Posterior cingulate gyrus (tissue), 11 donors: ENCODE data around the gene C6orf15.
A peak's percentile ranks its signal among the peaks of the same experiment; 100 is the strongest.

Experiments used
- DNase-seq, 10 donors: peaks; one replicate each; pipeline versions ENCODE4 v3.0.0 to v3.0.0-alpha.2; 2020 to 2021; ENCODE audit warnings: mixed read lengths in 3 of 10
- intact Hi-C: fragments of 100-400 bp; cut with DNase I; formaldehyde crosslinking; loops from one replicate; pipeline ENCODE4 v1.15.1; 2023

Gene C6orf15

DNA sequence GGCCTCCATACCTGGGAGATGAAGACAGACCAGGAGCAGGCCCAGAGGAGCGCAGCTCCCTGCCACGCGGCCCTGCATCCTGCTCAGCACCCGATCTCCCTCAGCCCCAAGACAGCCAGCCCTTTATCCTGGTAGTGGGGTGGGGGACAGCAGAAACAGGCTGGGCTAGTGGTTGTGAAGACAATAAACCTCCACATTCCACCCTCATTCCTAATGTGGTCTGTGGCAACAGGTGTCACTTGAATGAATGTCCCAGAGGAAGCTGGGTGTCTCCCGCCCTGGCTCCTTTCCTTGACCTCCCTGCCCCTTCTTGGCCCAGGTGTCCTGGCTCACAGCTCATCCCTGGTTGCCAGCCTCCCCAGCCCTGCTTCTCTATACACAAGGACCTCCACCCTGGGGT is at the start of gene C6orf15:
Gene C6orf15 (minus strand): TSS at position 98 of the 400 bp plus-strand sequence. CDS start 20 bp downstream, at position 78.
- peak in 2 of 10 donors; percentile 41 to 47 for DNase-seq
- intact Hi-C loops: no loop called here

DNA sequence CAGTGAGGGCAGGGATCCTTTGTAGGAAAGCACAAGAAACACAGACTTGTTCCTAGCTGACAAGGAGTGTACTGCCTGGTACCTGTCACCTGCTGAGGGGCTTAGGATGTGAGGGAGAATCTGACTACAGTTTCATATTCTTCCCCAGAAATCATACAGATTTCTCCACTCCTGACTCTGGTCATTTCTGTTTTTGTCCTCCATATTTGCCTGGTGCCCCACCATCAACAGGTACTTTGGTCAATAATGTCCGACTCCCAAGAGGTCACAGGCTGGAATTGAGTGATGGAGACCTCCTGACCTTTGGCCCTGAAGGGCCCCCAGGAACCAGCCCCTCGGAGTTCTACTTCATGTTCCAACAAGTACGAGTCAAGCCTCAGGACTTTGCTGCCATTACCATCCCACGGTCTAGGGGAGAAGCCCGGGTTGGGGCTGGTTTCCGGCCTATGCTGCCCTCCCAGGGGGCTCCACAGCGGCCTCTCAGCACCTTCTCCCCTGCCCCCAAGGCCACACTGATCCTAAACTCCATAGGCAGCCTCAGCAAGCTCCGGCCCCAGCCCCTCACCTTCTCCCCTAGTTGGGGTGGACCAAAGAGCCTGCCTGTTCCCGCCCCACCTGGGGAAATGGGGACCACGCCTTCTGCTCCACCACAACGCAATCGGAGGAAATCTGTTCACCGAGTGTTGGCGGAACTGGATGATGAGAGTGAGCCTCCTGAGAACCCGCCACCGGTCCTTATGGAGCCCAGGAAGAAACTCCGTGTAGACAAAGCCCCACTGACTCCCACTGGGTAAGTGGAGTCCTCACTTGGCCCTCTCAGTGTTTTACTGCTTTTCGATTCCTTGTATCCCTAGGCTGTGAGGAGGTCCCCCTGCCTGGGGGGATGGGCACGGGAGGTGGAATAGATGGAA is 49.1 kb upstream of the C6orf15 start:
- peak in 1 of 10 donors; percentile 57 for DNase-seq
- intact Hi-C loops: no loop called here

- intact Hi-C loops: loop anchor here (5.0 kb wide), 1 partner anchor 38 kb away; no protein-coding TSS in a partner anchor
- DNase-seq: peak in 1 of 10 donors; percentile 73
These were observed 46.8 kb upstream of the C6orf15 start for GRCh38 chr6:31158863-31159855.

DNA sequence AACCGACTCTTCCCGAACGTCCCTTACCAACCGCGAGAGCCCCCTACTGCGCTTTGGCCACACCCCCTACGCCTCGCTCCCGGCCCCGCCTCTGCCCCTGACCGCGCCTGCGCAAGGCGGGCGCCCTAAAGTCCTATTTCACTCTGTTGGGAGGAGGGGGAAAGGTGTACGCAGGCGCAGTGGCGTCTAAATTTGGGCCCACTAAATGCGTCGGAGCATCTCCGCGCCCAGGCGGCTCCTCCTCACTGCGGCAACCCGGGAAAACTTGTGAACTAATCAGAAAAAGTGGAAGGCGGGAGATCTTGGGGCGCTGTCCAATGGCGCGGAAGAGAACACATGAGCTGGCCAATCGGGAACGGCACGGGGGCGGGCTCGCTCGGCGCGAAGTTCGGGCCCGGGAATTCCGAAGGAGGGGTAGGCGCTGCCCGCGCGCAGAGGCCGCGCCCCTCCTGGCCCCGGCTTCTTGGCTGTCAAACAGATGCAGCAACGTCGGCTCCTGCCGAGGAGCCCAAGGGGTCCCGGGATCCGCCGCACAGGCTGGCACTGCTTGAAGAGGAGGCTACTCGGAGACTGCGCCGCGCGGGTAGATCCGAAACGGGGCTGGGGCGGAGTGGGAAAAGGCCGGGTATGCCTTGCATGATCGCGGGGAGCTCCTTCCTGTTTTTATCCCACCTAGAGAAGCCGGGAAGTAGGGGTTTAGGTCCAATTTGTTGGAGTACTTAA is 45.9 kb upstream of the C6orf15 start, which contains the start of gene TCF19:
Gene TCF19 (plus strand): TSS at position 450 of the 723 bp plus-strand sequence. CDS start 881 bp downstream, outside the sequence.
- intact Hi-C loops: loop anchor here (5.0 kb wide), 1 partner anchor 39 kb away; no protein-coding TSS in a partner anchor
- peak; percentile 92 to 99 (median 97) for DNase-seq

GRCh38 chr6:31157513-31158139 is 45.3 kb upstream of the C6orf15 start, which contains the start of gene CCHCR1:
Gene CCHCR1, minus strand, starts transcription at chr6:31157802. Its CDS starts 202 bp downstream, at chr6:31157600.
- intact Hi-C loops: loop anchor here (5.0 kb wide), 1 partner anchor 40 kb away; no protein-coding TSS in a partner anchor
- DNase-seq: peak in 1 of 10 donors; percentile 64

- intact Hi-C loops: loop anchor here (5.0 kb wide), 1 partner anchor 41 kb away; no protein-coding TSS in a partner anchor
- peak in 1 of 10 donors; percentile 72 for DNase-seq
These were observed 44.3 kb upstream of the C6orf15 start for GRCh38 chr6:31156641-31157040.

DNA sequence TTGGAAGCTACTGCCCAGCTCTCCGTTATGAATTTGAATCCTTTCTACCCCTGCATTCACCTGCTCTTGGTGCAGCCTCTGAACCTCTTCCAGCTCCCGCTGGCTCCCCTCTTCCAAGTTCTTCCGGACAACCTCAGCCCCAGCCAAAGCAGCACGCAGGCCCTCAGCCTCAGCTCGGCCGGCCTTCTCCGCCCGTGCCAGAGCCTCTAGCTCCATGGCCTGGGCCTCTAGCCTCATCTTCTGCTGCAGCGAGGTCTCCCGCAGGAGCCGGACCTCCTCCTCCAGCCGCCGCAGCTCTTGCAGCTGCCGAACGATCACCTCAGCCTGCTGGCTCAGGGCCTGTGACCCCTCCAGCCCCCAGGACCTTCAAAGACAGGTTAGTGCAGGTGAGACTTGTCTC is 42.1 kb upstream of the C6orf15 start:
- intact Hi-C loops: no loop called here

GRCh38 chr6:31152781-31153180 is 40.4 kb upstream of the C6orf15 start:
- peak in 1 of 10 donors; percentile 18 for DNase-seq
- intact Hi-C loops: no loop called here

More for the DNA sequence above, 42.1 kb upstream of the C6orf15 start:
- peak in 1 of 10 donors; percentile 59 for DNase-seq

DNA sequence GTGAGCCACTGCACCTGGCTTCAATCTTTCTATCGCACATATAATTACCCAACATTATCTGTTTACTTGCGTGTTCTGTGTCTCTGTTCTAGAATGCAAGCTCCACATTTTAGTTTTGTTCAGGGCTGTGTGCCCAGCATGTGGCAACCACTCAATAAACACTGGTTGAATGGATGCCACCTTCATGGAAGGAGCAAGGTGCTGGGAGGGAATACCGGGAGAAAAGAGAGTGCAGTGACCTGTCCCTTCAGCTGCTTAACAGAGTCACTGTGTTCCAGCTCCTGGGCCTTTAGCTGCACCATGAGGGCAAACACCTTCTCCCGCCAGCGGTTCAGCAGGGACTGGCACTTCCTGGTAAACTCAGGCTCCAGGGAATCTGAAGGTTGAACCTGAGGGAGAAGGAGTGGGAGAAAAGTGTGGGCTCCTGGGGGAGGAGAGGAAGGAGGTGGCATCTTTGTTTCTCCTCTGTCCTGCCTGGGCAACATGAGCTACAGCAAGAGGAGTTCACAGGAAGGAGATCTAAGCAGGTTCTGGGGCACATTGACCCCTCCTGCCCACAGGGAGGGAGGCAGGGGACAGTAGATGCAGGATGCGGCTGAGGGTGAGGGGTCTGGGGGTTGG is 37.6 kb upstream of the C6orf15 start:
- intact Hi-C loops: no loop called here
- DNase-seq: peak in 1 of 10 donors; percentile 7

DNA sequence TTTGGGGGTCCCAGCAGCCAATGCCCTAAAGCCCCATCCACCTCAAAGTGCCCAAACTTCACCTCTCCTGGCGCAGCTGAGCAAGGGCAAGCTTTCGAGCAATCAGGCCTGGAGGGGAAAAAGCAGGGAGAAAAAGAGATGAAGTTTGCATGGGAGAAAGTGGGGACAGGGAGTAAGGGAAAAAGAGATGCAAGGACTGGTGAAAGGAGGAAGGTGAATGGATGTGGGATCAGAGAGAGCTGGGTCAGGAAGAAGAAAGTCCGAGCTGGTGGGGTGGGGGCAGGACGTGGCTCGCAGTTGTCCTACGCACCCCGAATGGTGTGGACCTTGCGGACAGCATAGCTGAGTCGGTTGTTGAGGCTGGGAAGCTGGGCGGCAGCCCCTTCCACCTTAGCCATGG is 33.0 kb upstream of the C6orf15 start:
- intact Hi-C loops: no loop called here
- peak in 1 of 10 donors; percentile 61 for DNase-seq

GRCh38 chr6:31144970-31145340 is 32.6 kb upstream of the C6orf15 start:
- DNase-seq: peak in 1 of 10 donors; percentile 44
- intact Hi-C loops: no loop called here

GRCh38 chr6:31144296-31144969 is 32.1 kb upstream of the C6orf15 start:
- intact Hi-C loops: no loop called here
- peak in 1 of 10 donors; percentile 63 for DNase-seq

- intact Hi-C loops: no loop called here
- DNase-seq: peak in 1 of 10 donors; percentile 79
These were observed 30.8 kb upstream of the C6orf15 start for GRCh38 chr6:31143148-31143547.

- intact Hi-C loops: no loop called here
- DNase-seq: peak in 1 of 10 donors; percentile 36
These were observed 30.0 kb upstream of the C6orf15 start for GRCh38 chr6:31142361-31142761.

DNA sequence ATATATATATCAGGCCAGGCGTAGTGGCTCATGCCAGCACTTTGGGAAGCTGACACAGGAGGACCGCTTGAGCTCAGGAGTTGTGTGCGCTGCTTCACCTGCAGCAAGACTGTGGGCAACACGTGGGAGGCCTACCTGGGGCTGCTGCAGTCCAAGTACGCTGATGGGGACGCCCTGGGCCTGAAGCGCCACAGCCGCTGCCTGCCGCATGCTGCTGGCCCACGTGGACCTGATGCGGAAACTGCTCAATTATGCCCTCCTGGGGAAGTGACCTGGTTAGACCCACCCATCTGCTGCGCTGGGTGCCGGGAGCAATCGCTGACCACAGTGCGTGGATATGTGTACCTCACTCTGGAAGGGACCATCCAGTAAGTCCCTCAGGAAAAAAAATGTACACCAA is 28.3 kb upstream of the C6orf15 start:
- peak in 2 of 10 donors; percentile 69 to 71 for DNase-seq
- intact Hi-C loops: no loop called here

- DNase-seq: no peak
- intact Hi-C loops: no loop called here
These were observed 27.2 kb upstream of the C6orf15 start for GRCh38 chr6:31139599-31139998.

- intact Hi-C loops: no loop called here
- no peak for DNase-seq
These were observed 26.6 kb upstream of the C6orf15 start, which contains the start of gene PSORS1C2 for GRCh38 chr6:31138982-31139381. Gene PSORS1C2, minus strand, starts transcription at chr6:31139066. Its CDS starts 40 bp downstream, at chr6:31139026.

DNA sequence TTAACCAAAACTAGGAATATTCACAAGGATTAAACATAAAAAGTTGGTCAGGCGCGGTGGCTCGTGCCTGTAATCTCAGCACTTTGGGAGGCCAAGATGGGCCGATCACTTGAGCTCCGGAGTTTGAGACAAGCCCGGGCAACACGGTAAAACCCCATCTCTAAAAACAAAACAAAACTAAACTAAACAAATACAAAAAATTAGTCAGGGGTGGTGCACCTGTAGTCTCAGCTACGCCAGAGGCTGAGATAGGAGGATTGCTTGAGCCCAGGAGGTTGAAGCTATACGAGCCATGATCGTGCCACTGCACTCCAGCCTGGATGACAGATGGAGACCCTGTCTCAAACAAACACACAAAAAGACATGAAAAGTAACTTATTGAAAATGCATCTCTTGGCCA is 23.3 kb upstream of the C6orf15 start:
- intact Hi-C loops: no loop called here
- no peak for DNase-seq
